Midbrain (tissue), 1 donor: ENCODE results near the gene LARP4B.
A peak's percentile ranks its signal among the peaks of the same experiment; 100 is the strongest.
"Not testable (repeated sequence)": the region's sequence is repeated elsewhere in the genome, so short reads cannot be mapped to it uniquely, and the experiment has no call there.

ENCODE experiments used
- DNase-seq: peaks from one replicate; lab custom pipeline; 2025; lab: John Stamatoyannopoulos, UW

The LARP4B gene

GRCh38 chr10:786633-787474 lies 144.7 kb downstream of the LARP4B start:
- DNase-seq, result no peak

DNA sequence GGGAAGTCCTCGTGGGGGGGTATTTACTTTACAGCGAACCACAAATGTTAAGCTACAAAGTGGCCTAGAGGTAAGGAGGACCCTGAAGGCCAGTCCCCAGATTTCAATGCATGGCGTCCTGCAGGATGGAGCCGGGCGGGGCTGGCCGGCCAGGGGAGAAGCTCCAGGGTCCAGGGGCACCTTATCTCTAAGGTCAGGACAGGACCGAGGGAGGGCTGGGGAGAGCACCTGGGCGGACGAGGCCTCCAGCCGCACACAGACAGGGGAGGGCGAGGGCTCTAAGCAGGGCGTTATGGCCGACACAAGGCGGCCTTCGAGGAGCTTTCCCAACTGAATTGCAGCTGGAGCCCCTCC lies 145.7 kb downstream of the LARP4B start:
- no peak for DNase-seq

GRCh38 chr10:785089-785860 lies 146.2 kb downstream of the LARP4B start:
- no peak for DNase-seq

DNA sequence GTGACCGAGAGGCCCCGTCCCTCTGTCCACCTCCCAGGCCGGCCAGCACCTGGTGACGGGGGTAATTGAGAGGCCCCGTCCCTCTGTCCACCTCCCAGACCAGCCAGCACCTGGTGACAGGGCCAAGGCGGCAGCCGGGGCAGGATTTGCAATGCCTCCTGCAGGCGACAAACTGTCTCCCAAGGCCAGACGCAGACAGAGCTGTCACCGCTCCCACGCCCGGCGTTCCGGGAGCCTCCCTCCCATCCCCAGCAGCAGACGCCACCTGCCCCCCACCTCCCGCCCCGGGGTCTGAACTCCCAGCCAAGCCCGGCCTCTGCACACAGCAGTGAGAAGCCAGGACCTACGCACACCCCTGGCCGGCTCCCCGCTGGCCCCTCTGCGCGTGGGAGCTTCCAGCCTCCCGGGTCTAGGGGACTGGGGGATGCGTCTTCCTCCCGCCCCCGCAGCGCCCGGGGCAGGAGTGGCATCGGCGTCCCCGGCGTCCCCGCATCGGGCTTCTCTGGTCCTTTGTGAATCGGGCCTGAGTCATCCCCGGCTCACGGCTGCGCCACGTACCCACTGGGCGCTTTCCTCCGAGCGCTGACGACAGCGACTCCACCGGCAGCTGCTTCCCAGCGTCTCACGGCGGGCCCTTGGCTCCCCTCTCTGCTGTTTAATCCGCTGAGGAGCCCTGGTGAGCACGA lies 147.0 kb downstream of the LARP4B start:
- peak; percentile 30 for DNase-seq

- no peak for DNase-seq
These were observed 148.5 kb downstream of the LARP4B start for GRCh38 chr10:782751-783648.

GRCh38 chr10:780536-781524 lies 150.7 kb downstream of the LARP4B start:
- DNase-seq, result no peak

DNA sequence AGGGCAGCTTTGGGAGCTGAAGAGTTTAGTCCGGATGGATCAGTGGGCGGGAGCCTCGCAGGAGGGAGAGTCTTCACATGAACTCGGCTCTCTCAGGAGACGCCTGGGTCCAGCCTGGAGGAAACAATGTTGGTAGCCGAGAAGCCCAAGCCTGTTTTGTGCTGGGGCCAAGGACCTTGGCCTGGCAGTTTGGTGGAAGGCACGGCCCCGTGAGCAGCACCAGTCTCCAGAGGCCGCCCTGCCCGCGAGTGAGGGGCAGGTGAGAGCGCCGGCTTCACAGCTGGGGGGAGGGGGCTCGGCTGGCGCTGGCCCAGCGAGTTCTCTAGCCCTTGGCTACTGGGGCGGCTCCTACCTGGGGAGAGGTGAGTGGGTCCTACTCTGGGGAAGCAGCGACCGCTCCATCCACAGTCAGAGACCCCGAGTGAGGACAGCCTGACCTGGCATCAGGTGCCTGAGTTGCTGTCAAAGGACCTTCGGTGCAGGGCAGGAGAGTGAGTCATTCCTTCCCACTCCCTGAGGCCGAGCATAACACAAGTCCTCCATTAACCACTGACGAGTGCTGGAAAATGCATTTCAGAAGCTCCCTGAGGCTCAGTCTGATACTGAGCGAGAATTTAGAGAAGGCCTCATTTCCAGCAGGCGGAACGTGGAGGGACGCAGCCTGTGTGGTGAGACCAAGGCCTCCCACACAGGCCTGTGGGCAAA lies 152.7 kb downstream of the LARP4B start:
- no peak for DNase-seq

DNA sequence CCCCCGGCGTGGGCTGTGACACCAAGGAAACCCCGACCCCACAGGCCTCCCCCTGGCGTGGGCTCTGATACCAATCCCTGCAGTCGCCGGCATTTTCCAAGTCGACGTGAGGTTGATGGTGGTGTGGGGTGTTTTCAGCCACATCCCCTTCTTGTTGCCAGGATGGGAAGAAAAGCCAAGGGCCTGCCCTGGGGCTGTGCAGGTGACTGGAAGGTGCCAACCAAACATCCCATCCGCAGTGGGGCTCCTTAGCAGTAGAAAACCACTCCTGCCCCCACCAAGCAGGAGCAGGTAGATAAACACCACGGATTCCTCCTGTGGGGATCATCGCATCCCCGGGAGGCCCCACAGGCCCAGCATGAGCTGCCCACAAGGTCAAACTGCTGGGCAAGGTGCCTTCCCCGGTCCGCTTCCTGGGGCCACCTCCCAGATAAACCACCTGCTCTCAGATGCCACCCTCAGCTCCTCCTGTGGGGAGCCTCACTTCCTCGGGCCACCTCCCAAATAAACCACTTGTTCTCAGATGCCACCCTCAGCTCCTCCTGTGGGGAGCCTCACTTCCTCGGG lies 153.5 kb downstream of the LARP4B start:
- no peak for DNase-seq

GRCh38 chr10:776772-777171 lies 154.7 kb downstream of the LARP4B start:
- DNase-seq, result no peak

DNA sequence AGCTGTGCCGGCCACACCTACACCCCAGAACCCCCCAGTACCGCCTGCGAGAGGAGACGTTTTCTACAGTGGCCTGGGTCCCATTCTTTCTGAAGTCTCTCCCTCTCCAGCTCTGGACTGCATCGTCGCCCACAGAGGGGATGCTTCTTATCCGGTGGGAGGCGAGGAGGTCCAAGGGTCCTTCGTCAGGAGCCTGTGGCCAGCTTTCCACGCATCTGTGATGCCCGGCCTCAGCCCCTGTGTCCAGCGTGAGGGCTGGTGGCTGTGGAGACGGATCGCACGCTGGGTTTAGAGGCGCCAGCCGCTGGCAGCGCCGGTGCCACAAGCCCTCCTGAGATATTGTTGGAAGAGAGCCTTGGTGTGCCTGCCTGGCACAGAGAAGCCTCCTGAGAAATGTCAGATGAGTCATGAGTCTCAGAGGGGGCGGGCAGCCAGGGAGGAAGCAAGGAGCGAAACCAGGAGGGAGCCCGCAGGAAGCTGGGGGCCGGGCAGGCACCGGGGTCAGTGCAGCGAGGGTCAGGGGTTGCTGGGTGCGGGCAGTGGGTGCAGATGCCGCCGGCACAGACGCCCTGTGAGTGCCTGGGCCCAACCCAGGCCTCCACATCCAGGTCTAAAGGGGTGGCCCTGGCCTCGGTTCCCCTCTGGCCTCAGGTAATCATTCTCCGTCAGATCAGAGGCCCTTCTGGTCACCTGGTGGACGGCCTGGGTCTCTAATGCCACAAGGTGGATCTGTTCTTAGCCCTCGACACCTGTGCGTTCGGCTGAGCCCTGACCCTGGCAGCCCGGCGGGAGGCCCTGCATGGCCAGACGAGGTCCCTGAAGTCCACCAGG lies 156.0 kb downstream of the LARP4B start:
- DNase-seq, result no peak

GRCh38 chr10:774661-775244 lies 156.8 kb downstream of the LARP4B start:
- DNase-seq, result no peak

DNA sequence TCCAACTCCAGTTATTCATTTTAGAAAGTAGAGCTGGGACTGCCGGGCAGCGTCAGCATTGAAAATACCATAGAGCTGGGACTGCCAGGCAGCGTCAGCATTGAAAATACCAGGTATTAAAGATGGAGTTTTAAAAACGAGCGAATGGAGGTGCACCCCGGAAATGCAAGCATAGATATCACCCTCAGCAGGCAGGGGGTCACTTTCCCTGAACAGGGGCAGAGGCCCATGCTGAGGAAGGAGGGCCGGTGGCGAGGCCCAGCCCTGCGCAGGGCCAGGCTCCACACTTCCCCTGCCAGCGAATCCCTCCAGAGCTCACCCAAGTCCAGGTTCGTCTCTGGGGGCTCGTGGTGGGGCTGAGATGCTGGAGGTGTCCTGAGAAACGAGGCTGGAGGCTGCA lies 157.3 kb downstream of the LARP4B start:
- DNase-seq, result no peak

GRCh38 chr10:773562-774161 lies 157.8 kb downstream of the LARP4B start:
- DNase-seq, result no peak

GRCh38 chr10:772227-772637 lies 159.3 kb downstream of the LARP4B start:
- no peak for DNase-seq

- no peak for DNase-seq
These were observed 159.9 kb downstream of the LARP4B start for GRCh38 chr10:771647-772046.

DNA sequence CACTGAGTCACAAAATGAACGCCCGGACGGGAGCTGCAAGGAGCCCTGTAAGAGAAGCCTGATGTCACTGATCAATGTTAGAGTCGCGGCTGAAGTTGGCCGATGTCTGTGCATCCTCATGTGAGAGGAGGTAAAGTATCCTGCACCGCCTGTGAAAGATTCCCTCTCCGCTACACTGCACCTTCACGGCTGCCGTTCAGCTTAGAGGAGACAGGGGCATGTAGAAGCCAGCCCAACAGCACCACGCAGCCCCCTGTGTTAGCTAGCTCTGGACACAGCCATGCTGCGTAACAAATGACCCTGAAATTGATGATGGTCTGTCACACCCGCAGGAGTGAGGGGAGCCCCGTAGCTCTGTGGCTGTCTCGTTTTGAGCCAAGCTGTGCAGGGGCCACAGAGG lies 160.5 kb downstream of the LARP4B start:
- no peak for DNase-seq

DNA sequence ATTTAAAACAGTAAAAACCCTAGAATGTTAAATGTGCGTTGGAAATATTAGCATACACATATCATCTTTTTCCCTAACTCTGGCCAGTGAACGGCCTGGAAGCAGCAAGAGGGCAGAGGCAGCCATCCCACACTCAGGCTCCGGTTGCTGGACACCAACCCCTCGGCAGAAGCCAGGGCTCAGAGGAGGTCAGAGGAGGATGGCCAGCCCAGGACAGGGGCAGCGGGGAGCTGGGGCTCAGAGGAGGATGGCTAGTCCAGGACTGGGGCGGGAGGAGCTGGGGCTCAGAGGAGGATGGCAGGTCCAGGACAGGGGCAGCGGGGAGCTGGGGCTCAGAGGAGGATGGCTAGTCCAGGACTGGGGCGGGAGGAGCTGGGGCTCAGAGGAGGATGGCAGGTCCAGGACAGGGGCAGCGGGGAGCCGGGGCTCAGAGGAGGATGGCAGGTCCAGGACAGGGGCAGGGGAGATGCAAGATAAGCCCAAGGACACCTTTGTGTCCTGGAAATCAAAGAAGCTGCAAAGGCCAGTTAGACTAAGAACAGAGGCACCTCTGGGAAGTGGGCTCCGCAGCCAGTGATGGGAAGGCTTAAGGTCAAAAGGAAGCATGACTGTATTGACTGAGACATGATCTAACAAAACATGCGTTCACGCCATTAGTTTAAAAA lies 161.3 kb downstream of the LARP4B start:
- not testable (repeated sequence) for DNase-seq
